Karpas-422 (cell line): Measurements from ENCODE around the gene MARCO. TPM values are rescaled to one million over a fixed set of nuclear protein-coding genes. Genes with fewer than 3 reads are reported as not detected.

ENCODE experiments used
- DNase-seq: peaks from one replicate; pipeline ENCODE4 v3.0.0-alpha.2; 2015
- H2AFZ ChIP-seq: fragments of 200-600 bp; sonication (generic); 2 replicates; pipeline ENCODE4 v1.6.1; 2014; ENCODE audit warnings: antibody characterized with exemption, low read length, mixed read lengths
- H3K27ac ChIP-seq: fragments of 200-600 bp; sonication (generic); 2 replicates; pipeline ENCODE4 v1.5.1; 2014; ENCODE audit warnings: mild to moderate bottlenecking, low read length, moderate library complexity
- H3K27me3 ChIP-seq: fragments of 200-600 bp; sonication (generic); 2 replicates; pipeline ENCODE4 v1.6.1; 2014; ENCODE audit warnings: low read length, mixed read lengths
- H3K36me3 ChIP-seq: fragments of 200-600 bp; sonication (generic); 2 replicates; pipeline ENCODE4 v1.6.1; 2014; ENCODE audit warnings: low read length, mixed read lengths; ENCODE audit not compliant: insufficient read depth
- H3K4me1 ChIP-seq: fragments of 200-600 bp; sonication (generic); 2 replicates; pipeline ENCODE4 v1.6.1; 2014; ENCODE audit warnings: mild to moderate bottlenecking, low read length, mixed read lengths
- H3K4me2 ChIP-seq: fragments of 200-600 bp; sonication (generic); 2 replicates; pipeline ENCODE4 v1.6.1; 2014; ENCODE audit warnings: low read length, low read depth, mild to moderate bottlenecking; ENCODE audit not compliant: poor library complexity, severe bottlenecking
- H3K4me3 ChIP-seq: fragments of 200-600 bp; sonication (generic); 2 replicates; pipeline ENCODE4 v1.5.1; 2014; ENCODE audit warnings: mild to moderate bottlenecking, antibody characterized with exemption, low read length, mixed read lengths
- H3K79me2 ChIP-seq: fragments of 200-600 bp; sonication (generic); 2 replicates; pipeline ENCODE4 v1.6.1; 2014; ENCODE audit warnings: mild to moderate bottlenecking, low read length, mixed read lengths
- H3K9ac ChIP-seq: fragments of 200-600 bp; sonication (generic); 2 replicates; pipeline ENCODE4 v1.6.0; 2014; ENCODE audit warnings: low read length
- H3K9me2 ChIP-seq: fragments of 200-600 bp; sonication (generic), shearing (Covaris generic); replicated peaks from 2 replicates; pipeline ENCODE4 v1.6.0; 2014; ENCODE audit warnings: mild to moderate bottlenecking, low read length, moderate library complexity; ENCODE audit not compliant: insufficient read depth
- H3K9me3 ChIP-seq: fragments of 300-700, 200-600 bp; sonication (generic); 2 replicates; pipeline ENCODE4 v1.6.1; 2014; ENCODE audit warnings: low read length, mixed read lengths
- H4K20me1 ChIP-seq: fragments of 200-600 bp; sonication (generic); 2 replicates; pipeline ENCODE4 v1.6.1; 2014; ENCODE audit warnings: mild to moderate bottlenecking, antibody characterized with exemption, low read length, low read depth; ENCODE audit not compliant: insufficient read depth
- total RNA-seq: library from RNA; depleted of rRNA; stranded (reverse); fragments of >200 nt; shearing (Covaris generic); gene quantifications from 2 replicates; pipeline ENCODE4 v1.2.3, GENCODE V29; 2014; ENCODE audit warnings: low replicate concordance

MARCO gene
- total RNA-seq, 1 experiment from 2014 or later, result not detected

- Histone ChIP-seq H4K20me1 (no peaks in the 10 kb centered on the region), H3K9me3 (no peaks in the 10 kb centered on the region), H3K27ac (no peak overlapping the region), H2AFZ (no peak overlapping the region), H3K4me1 (no peaks in the 10 kb centered on the region), H3K4me3 (no peak overlapping the region), H3K79me2 (no peaks in the 10 kb centered on the region), H3K9me2 (no peaks in the 10 kb centered on the region), H3K36me3 (no peaks in the 10 kb centered on the region), H3K27me3 (no peaks in the 10 kb centered on the region), H3K4me2 (no peak overlapping the region), H3K9ac (no peak overlapping the region)
- no peak for DNase-seq
Observed at GRCh38 chr2:118983915-118984314, 41.9 kb downstream of the MARCO start.

GRCh38 chr2:118986738-118987137, 44.7 kb downstream of the MARCO start:
- Histone ChIP-seq H3K36me3 (no peaks in the 10 kb centered on the region), H3K27me3 (no peaks in the 10 kb centered on the region), H4K20me1 (no peaks in the 10 kb centered on the region), H3K79me2 (no peaks in the 10 kb centered on the region), H3K4me2 (no peak overlapping the region), H3K9me3 (no peaks in the 10 kb centered on the region), H3K4me1 (no peaks in the 10 kb centered on the region), H3K9me2 (no peaks in the 10 kb centered on the region), H3K4me3 (no peak overlapping the region), H3K9ac (no peak overlapping the region), H3K27ac (no peak overlapping the region), H2AFZ (no peak overlapping the region)
- no peak for DNase-seq

GRCh38 chr2:118987886-118988285, 45.9 kb downstream of the MARCO start:
- H3K4me1 ChIP-seq, result no peaks in the 10 kb centered on the region
- H3K9ac ChIP-seq, result no peak overlapping the region
- no peak for DNase-seq
- no peaks in the 10 kb centered on the region for H3K9me3 ChIP-seq
- no peaks in the 10 kb centered on the region for H4K20me1 ChIP-seq
- no peak overlapping the region for H3K4me3 ChIP-seq
- no peaks in the 10 kb centered on the region for H3K36me3 ChIP-seq
- H3K79me2 ChIP-seq, result no peaks in the 10 kb centered on the region
- H3K9me2 ChIP-seq, result no peaks in the 10 kb centered on the region
- H2AFZ ChIP-seq, result no peak overlapping the region
- H3K27ac ChIP-seq, result no peak overlapping the region
- H3K27me3 ChIP-seq, result no peaks in the 10 kb centered on the region
- no peak overlapping the region for H3K4me2 ChIP-seq

- H4K20me1 ChIP-seq, result no peaks in the 10 kb centered on the region
- no peak overlapping the region for H2AFZ ChIP-seq
- no peaks in the 10 kb centered on the region for H3K27me3 ChIP-seq
- no peaks in the 10 kb centered on the region for H3K79me2 ChIP-seq
- no peak overlapping the region for H3K4me3 ChIP-seq
- H3K9me3 ChIP-seq, result no peaks in the 10 kb centered on the region
- no peak overlapping the region for H3K4me2 ChIP-seq
- no peaks in the 10 kb centered on the region for H3K9me2 ChIP-seq
- no peaks in the 10 kb centered on the region for H3K4me1 ChIP-seq
- no peak overlapping the region for H3K9ac ChIP-seq
- H3K27ac ChIP-seq, result no peak overlapping the region
- DNase-seq, result no peak
- H3K36me3 ChIP-seq, result no peaks in the 10 kb centered on the region
Observed at GRCh38 chr2:118988706-118989105, 46.7 kb downstream of the MARCO start.

- no peaks in the 10 kb centered on the region for H3K36me3 ChIP-seq
- no peaks in the 10 kb centered on the region for H3K27me3 ChIP-seq
- H3K4me3 ChIP-seq, result no peak overlapping the region
- no peak for DNase-seq
- no peak overlapping the region for H3K9ac ChIP-seq
- H3K79me2 ChIP-seq, result no peaks in the 10 kb centered on the region
- H3K9me2 ChIP-seq, result no peaks in the 10 kb centered on the region
- H3K4me1 ChIP-seq, result no peaks in the 10 kb centered on the region
- H2AFZ ChIP-seq, result no peak overlapping the region
- H4K20me1 ChIP-seq, result no peaks in the 10 kb centered on the region
- no peak overlapping the region for H3K4me2 ChIP-seq
- no peak overlapping the region for H3K27ac ChIP-seq
- H3K9me3 ChIP-seq, result no peaks in the 10 kb centered on the region
Observed at GRCh38 chr2:118989481-118989880, 47.5 kb downstream of the MARCO start.

GRCh38 chr2:118990757-118991545, 49.0 kb downstream of the MARCO start:
- H3K4me3 ChIP-seq, result no peak overlapping the region
- no peak overlapping the region for H3K4me2 ChIP-seq
- H4K20me1 ChIP-seq, result no peaks in the 10 kb centered on the region
- no peaks in the 10 kb centered on the region for H3K36me3 ChIP-seq
- no peak overlapping the region for H3K9ac ChIP-seq
- no peaks in the 10 kb centered on the region for H3K27me3 ChIP-seq
- no peaks in the 10 kb centered on the region for H3K4me1 ChIP-seq
- no peak for DNase-seq
- no peak overlapping the region for H3K27ac ChIP-seq
- no peak overlapping the region for H2AFZ ChIP-seq
- no peaks in the 10 kb centered on the region for H3K79me2 ChIP-seq
- H3K9me3 ChIP-seq, result no peaks in the 10 kb centered on the region
- no peaks in the 10 kb centered on the region for H3K9me2 ChIP-seq

GRCh38 chr2:118991554-118991953, 49.6 kb downstream of the MARCO start:
- Histone ChIP-seq H4K20me1 (no peaks in the 10 kb centered on the region), H3K9me2 (no peaks in the 10 kb centered on the region), H3K9ac (no peak overlapping the region), H3K9me3 (no peaks in the 10 kb centered on the region), H3K4me2 (no peak overlapping the region), H3K79me2 (no peaks in the 10 kb centered on the region), H2AFZ (no peak overlapping the region), H3K27me3 (no peaks in the 10 kb centered on the region), H3K36me3 (no peaks in the 10 kb centered on the region), H3K4me3 (no peak overlapping the region), H3K27ac (no peak overlapping the region), H3K4me1 (no peaks in the 10 kb centered on the region)
- DNase-seq, result no peak

- Histone ChIP-seq H4K20me1 (no peaks in the 10 kb centered on the region), H3K27ac (no peak overlapping the region), H2AFZ (no peak overlapping the region), H3K79me2 (no peaks in the 10 kb centered on the region), H3K9ac (no peak overlapping the region), H3K36me3 (no peaks in the 10 kb centered on the region), H3K27me3 (no peaks in the 10 kb centered on the region), H3K9me3 (no peaks in the 10 kb centered on the region), H3K4me1 (no peaks in the 10 kb centered on the region), H3K4me3 (no peak overlapping the region), H3K9me2 (no peaks in the 10 kb centered on the region), H3K4me2 (no peak overlapping the region)
- DNase-seq, result no peak
Observed at GRCh38 chr2:118992740-118993391, 50.9 kb downstream of the MARCO start.
